Activated naive CD4-positive, alpha-beta T cell treated with anti-CD3 and anti-CD28 coated beads for 36 hours (primary cell): ENCODE results near the gene PTPRE. TPM values are rescaled to one million over a fixed set of nuclear protein-coding genes. Genes with fewer than 3 reads are reported as not detected.
"Not testable (repeated sequence)": the region's sequence is repeated elsewhere in the genome, so short reads cannot be mapped to it uniquely, and the experiment has no call there.

Experiments used
- CTCF ChIA-PET: fragments of 350-600 bp; sonication (Branson Sonifier 250); formaldehyde crosslinking; loops from one replicate; lab custom pipeline; 2021; ENCODE audit warnings: antibody characterized with exemption; lab: Charles Lee
- DNase-seq: peaks from one replicate; pipeline ENCODE4 v3.0.0-alpha.2; 2020
- H3K27ac Mint-ChIP-seq: one replicate; pipeline ENCODE4 v1.8.0; 2021; ENCODE audit warnings: mild to moderate bottlenecking, mixed read lengths
- H3K27me3 Mint-ChIP-seq: one replicate; pipeline ENCODE4 v1.8.0; 2021; ENCODE audit warnings: low read depth, mixed read lengths
- H3K36me3 Mint-ChIP-seq: one replicate; pipeline ENCODE4 v1.8.0; 2021; ENCODE audit warnings: low read depth, mixed read lengths
- H3K4me1 Mint-ChIP-seq: one replicate; pipeline ENCODE4 v1.8.0; 2021; ENCODE audit warnings: low read depth, mixed read lengths
- H3K4me3 Mint-ChIP-seq: one replicate; pipeline ENCODE4 v1.8.0; 2021; ENCODE audit warnings: mild to moderate bottlenecking, moderate library complexity, mixed read lengths
- H3K9me3 Mint-ChIP-seq: one replicate; pipeline ENCODE4 v1.8.0; 2021; ENCODE audit warnings: mixed read lengths
- intact Hi-C: fragments of 100-400 bp; cut with micrococcal nuclease; formaldehyde crosslinking; loops from one replicate; pipeline ENCODE4 v1.15.1; 2023
- total RNA-seq, 2 experiments: library from RNA; stranded (reverse); gene quantifications; one replicate each; pipeline ENCODE4 v1.2.3, GENCODE V29; 2021

The PTPRE gene
- total RNA-seq, 2 experiments from 2014 or later, result 13.4 to 16.4 TPM

GRCh38 chr10:127983344-127984100 is 76.6 kb downstream of the PTPRE start:
- H3K4me3 Mint-ChIP-seq, result no peak overlapping the region
- CTCF ChIA-PET, result interaction anchor here (0.6 to 0.8 kb wide), 2 partner anchors 17 to 86 kb away, joined by 3 read pairs; no protein-coding TSS in a partner anchor
- H3K36me3 Mint-ChIP-seq, result peaks cover 2% of the 10 kb centered on the region
- peaks cover 8% of the 10 kb centered on the region for H3K27me3 Mint-ChIP-seq
- H3K4me1 Mint-ChIP-seq, result peaks cover 31% of the 10 kb centered on the region
- intact Hi-C loops, result no loop called here
- H3K27ac Mint-ChIP-seq, result no peak overlapping the region
- peak; percentile 13 for DNase-seq
- H3K9me3 Mint-ChIP-seq, result peaks cover 11% of the 10 kb centered on the region

- intact Hi-C loops, result no loop called here
- Mint-ChIP-seq H3K27ac (no peak overlapping the region), H3K27me3 (peaks cover 8% of the 10 kb centered on the region), H3K36me3 (peaks cover 2% of the 10 kb centered on the region), H3K4me3 (no peak overlapping the region), H3K4me1 (peaks cover 39% of the 10 kb centered on the region), H3K9me3 (peaks cover 8% of the 10 kb centered on the region)
- no peak for DNase-seq
- CTCF ChIA-PET, result interaction anchor here (1.4 to 3.1 kb wide), 2 partner anchors 27 to 84 kb away, joined by 4 to 15 read pairs; no protein-coding TSS in a partner anchor
Measured at GRCh38 chr10:127984945-127985344, 78.0 kb downstream of the PTPRE start.

- CTCF ChIA-PET, result interaction anchor here (1.2 to 3.1 kb wide), 3 partner anchors 25 to 81 kb away, joined by 3 to 15 read pairs (median 4); no protein-coding TSS in a partner anchor
- Mint-ChIP-seq H3K4me1 (peaks cover 57% of the 10 kb centered on the region), H3K4me3 (no peak overlapping the region)
Measured at GRCh38 chr10:127986531-127987466, 79.9 kb downstream of the PTPRE start.

GRCh38 chr10:127987467-127988380 is 80.8 kb downstream of the PTPRE start:
- peaks cover 1% of the 10 kb centered on the region for H3K9me3 Mint-ChIP-seq
- peak overlapping the region; percentile 33 for H3K27ac Mint-ChIP-seq
- CTCF ChIA-PET, result interaction anchor here (1.6 to 3.1 kb wide), 2 partner anchors 24 to 75 kb away, joined by 4 to 15 read pairs; no protein-coding TSS in a partner anchor
- H3K36me3 Mint-ChIP-seq, result peaks cover 1% of the 10 kb centered on the region
- DNase-seq, result no peak
- intact Hi-C loops, result no loop called here
- H3K4me1 Mint-ChIP-seq, result peaks cover 65% of the 10 kb centered on the region
- no peak overlapping the region for H3K4me3 Mint-ChIP-seq
- H3K27me3 Mint-ChIP-seq, result peaks cover 8% of the 10 kb centered on the region

More at GRCh38 chr10:127986531-127987466, 79.9 kb downstream of the PTPRE start:
- Mint-ChIP-seq H3K27me3 (peaks cover 8% of the 10 kb centered on the region), H3K36me3 (peaks cover 1% of the 10 kb centered on the region), H3K9me3 (peaks cover 1% of the 10 kb centered on the region), H3K27ac (peak overlapping the region; percentile 64)
- intact Hi-C loops, result loop anchor here (1.0 kb wide), 4 partner anchors 25 to 78 kb away; no protein-coding TSS in a partner anchor
- DNase-seq, result peak; percentile 32

GRCh38 chr10:127989481-127990012 is 82.6 kb downstream of the PTPRE start:
- Mint-ChIP-seq H3K4me3 (no peak overlapping the region), H3K4me1 (peaks cover 64% of the 10 kb centered on the region), H3K27ac (no peak overlapping the region), H3K36me3 (peaks cover 1% of the 10 kb centered on the region), H3K27me3 (no peaks in the 10 kb centered on the region), H3K9me3 (peaks cover 1% of the 10 kb centered on the region)
- CTCF ChIA-PET, result interaction anchor here (0.8 kb wide), 1 partner anchor 83 kb away, joined by 3 read pairs; the partner anchor contains the start of gene PTPRE
- intact Hi-C loops, result loop anchor here (1.0 kb wide), 2 partner anchors 137 to 191 kb away; partner anchors contain the start of gene MKI67
- DNase-seq, result no peak

GRCh38 chr10:127990132-127990788 is 83.4 kb downstream of the PTPRE start:
- intact Hi-C loops, result loop anchor here (1.0 kb wide), 2 partner anchors 136 to 190 kb away; partner anchors contain the start of gene MKI67
- not testable (repeated sequence) for H3K9me3 Mint-ChIP-seq, H3K36me3 Mint-ChIP-seq, H3K27me3 Mint-ChIP-seq, H3K4me3 Mint-ChIP-seq
- peaks cover 60% of the 10 kb centered on the region for H3K4me1 Mint-ChIP-seq
- H3K27ac Mint-ChIP-seq, result peak overlapping the region; percentile 88
- CTCF ChIA-PET, result interaction anchor here (0.8 kb wide), 1 partner anchor 83 kb away, joined by 3 read pairs; the partner anchor contains the start of gene PTPRE
- peak; percentile 62 for DNase-seq

GRCh38 chr10:127990846-127991542 is 84.1 kb downstream of the PTPRE start:
- Mint-ChIP-seq H3K27ac (peak overlapping the region; percentile 88), H3K4me1 (peaks cover 57% of the 10 kb centered on the region), H3K9me3 (peaks cover 1% of the 10 kb centered on the region), H3K4me3 (peak overlapping the region; percentile 32), H3K27me3 (no peaks in the 10 kb centered on the region), H3K36me3 (no peaks in the 10 kb centered on the region)
- intact Hi-C loops, result loop anchor here (1.0 kb wide), 7 partner anchors 20 to 189 kb away; partner anchors contain the start of genes MKI67 and PTPRE
- DNase-seq, result peak; percentile 87
- CTCF ChIA-PET, result interaction anchor here (1.0 to 1.4 kb wide), 4 partner anchors 18 to 84 kb away, joined by 3 to 7 read pairs (median 4); partner anchors contain the start of gene PTPRE

- Mint-ChIP-seq H3K9me3 (no peaks in the 10 kb centered on the region), H3K4me1 (peaks cover 50% of the 10 kb centered on the region), H3K4me3 (no peak overlapping the region), H3K27me3 (no peaks in the 10 kb centered on the region), H3K36me3 (no peaks in the 10 kb centered on the region), H3K27ac (peak overlapping the region; percentile 88)
- CTCF ChIA-PET, result interaction anchor here (0.8 to 1.4 kb wide), 4 partner anchors 18 to 85 kb away, joined by 3 to 7 read pairs (median 4); partner anchors contain the start of gene PTPRE
- peak; percentile 13 for DNase-seq
- intact Hi-C loops, result loop anchor here (1.0 kb wide), 5 partner anchors 20 to 84 kb away; partner anchors contain the start of gene PTPRE
Measured at GRCh38 chr10:127991543-127992255, 84.8 kb downstream of the PTPRE start.

- no peaks in the 10 kb centered on the region for H3K9me3 Mint-ChIP-seq
- peak overlapping the region; percentile 30 for H3K27ac Mint-ChIP-seq
- peaks cover 44% of the 10 kb centered on the region for H3K4me1 Mint-ChIP-seq
- no peak overlapping the region for H3K4me3 Mint-ChIP-seq
- H3K36me3 Mint-ChIP-seq, result no peaks in the 10 kb centered on the region
- DNase-seq, result no peak
- peaks cover 2% of the 10 kb centered on the region for H3K27me3 Mint-ChIP-seq
- intact Hi-C loops, result no loop called here
- CTCF ChIA-PET, result interaction anchor here (0.8 kb wide), 1 partner anchor 85 kb away, joined by 3 read pairs; the partner anchor contains the start of gene PTPRE
Measured at GRCh38 chr10:127992376-127992775, 85.5 kb downstream of the PTPRE start.
